PC-3 (cell line): ENCODE results near the gene EXOC6B.

ENCODE experiments used
- CTCF ChIP-seq: fragments of 300-600 bp; sonication (generic); conservative IDR thresholded peaks from 2 replicates; pipeline ENCODE4 v1.5.1; 2017; ENCODE audit warnings: antibody characterized with exemption, low read depth, mild to moderate bottlenecking, low read length
- EZH2 ChIP-seq: fragments of 300-600 bp; sonication (generic); IDR thresholded peaks from one replicate; pipeline ENCODE4 v1.6.1; 2017; ENCODE audit warnings: antibody characterized with exemption, mild to moderate bottlenecking, low read length; ENCODE audit not compliant: unreplicated experiment
- EZH2phosphoT487 ChIP-seq: fragments of 300-600 bp; sonication (generic); IDR thresholded peaks from 2 replicates; pipeline ENCODE4 v1.6.1; 2018; ENCODE audit warnings: mild to moderate bottlenecking, antibody characterized with exemption, low read length, borderline replicate concordance

- TF ChIP-seq CTCF, result no peak
- TF ChIP-seq EZH2, result no peak
- no peak for TF ChIP-seq EZH2phosphoT487
Observed at GRCh38 chr2:72140621-72140960, 685.2 kb downstream of the EXOC6B start.
